GM19452 (cell line): ENCODE measurements around the gene RANBP9.

Source experiments
- ATAC-seq: cut with Tn5 transposase; IDR thresholded peaks from one replicate; pipeline ENCODE4 v1.9.1; 2021; ENCODE audit not compliant: unreplicated experiment

Gene RANBP9

GRCh38 chr6:13679996-13680395 is 31.6 kb downstream of the RANBP9 start:
- no peak for ATAC-seq

DNA sequence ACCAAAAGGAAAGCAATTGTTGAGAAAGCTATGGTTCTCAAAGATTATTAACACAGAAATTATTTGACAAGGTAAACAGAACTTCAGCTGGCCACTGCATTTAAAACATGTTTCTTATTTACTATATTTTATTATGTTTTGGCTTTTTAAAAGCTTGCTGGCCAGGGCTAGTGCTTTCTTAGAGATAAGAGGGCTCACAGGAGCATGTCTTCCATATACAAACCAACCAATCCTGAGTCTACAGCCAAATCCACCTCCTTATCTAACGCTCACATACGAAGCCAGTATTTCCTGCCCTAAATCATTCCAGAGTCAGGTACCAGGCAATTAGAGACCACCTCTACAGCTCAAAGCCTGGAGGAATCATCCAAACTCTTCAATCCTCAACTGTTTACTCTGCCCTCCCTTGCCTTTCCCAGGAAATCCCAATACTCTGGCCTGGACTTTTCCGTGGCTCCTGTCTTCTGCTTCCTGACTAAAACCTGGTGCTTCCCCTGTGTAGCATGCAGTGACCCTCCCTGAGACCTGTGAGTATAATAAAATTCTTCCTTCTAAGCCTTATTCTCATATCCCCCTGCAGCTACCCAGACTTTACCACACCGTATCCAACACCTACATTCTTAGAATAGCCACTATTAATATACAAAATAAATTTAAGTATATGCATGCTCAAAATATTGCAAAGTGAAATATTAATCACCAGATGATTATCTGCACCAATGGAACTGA is 33.2 kb downstream of the RANBP9 start:
- no peak for ATAC-seq

DNA sequence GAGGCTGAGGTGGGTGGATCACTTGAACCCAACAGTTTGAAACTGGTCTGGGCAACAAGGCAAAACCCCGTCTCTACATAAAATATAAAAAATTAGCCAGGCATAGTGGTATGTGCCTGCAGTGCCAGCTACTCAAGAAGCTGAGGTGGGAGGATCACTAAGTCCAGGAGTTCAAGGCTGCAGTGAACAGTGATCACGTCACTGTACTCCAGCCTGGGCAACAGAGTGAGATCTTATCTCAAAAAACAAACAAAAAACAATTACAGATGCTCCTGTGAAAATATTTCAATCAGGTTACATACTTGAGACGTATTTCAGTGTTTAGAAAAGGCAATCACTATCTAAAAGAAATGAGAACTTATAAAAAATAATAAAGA is 33.8 kb downstream of the RANBP9 start:
- ATAC-seq: no peak

GRCh38 chr6:13676551-13677156 is 35.0 kb downstream of the RANBP9 start:
- no peak for ATAC-seq

DNA sequence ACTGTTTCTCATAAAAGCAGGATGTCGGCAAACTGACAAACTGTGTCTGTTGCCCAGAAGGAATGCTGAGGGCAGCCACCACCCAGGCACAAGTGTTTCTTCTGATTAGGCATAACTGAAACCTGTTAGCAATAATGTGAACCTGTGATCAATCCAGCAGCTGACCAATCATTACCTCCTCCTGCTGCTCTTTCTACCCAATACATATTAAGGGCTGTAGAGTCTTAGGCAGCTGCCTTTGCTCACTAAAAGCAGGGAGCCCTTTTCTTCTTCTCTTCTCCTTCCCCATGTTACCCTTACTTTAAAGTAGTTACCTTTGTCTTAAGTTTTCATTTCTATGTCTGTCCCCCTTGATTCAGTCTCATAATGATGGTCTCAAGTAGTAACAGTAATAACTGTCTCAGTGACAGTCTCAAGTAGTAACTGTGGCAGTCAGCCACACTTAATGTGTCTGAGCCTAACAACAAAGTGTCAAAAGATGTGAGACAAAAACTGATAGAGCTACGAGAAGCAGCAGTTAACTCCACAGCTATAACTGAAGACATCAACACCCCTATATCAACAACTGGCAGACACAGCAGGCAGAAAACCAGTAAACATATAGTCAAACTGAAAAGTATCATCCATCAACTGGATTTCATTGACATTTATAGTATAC is 37.0 kb downstream of the RANBP9 start:
- no peak for ATAC-seq

GRCh38 chr6:13673825-13674444 is 37.7 kb downstream of the RANBP9 start:
- ATAC-seq: no peak

- ATAC-seq: no peak
Measured at GRCh38 chr6:13673368-13673767, 38.3 kb downstream of the RANBP9 start.

DNA sequence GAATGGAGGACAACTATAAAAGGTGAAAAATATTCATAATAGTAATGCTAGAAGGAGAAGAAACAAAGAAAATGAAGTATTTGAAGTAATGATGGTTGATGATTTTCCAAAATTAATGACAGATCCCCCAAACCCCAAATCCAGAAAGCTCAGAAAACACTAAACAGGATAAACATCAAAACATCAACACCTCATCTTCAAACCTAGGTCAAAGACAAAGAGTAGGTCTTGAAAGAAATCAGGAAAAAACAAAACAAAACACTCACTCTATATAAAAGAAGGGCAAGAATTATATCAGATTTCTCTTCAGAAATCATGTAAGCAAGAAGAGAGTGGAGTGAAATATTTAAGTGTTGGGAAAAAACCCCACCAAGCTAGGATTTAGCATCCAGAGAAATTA is 38.7 kb downstream of the RANBP9 start:
- ATAC-seq: no peak

- ATAC-seq: no peak
Measured at GRCh38 chr6:13671548-13672127, 40.0 kb downstream of the RANBP9 start.

GRCh38 chr6:13669476-13669875 is 42.2 kb downstream of the RANBP9 start:
- ATAC-seq: no peak

DNA sequence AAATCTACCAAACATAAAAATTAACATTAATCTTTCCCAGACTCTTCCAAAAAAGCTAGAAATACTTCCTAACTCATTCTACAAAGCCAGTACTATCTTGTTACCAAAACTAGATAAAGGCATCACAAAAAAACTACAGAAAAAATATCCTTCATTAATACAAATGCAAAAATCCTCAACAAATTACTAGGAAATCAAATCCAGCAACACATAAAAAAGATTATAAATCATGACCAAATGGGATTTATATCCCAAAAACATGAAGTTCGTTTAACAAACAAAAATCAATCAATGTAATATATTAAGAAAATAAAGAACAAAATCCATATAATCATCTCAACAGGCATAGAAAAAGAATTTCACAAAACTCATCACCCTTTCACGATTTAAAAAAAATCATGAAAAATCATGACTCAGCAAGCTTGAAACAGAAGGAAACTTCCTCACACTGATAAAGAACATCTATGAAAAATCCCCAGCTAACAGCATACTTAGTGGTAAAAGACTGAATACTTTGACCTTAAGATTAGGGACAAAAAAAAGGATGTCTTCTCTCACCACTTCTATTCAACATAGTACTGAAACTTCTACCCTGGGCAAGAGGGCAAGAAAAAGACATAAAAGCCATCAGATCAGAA is 43.2 kb downstream of the RANBP9 start:
- no peak for ATAC-seq

GRCh38 chr6:13667655-13668054 is 44.0 kb downstream of the RANBP9 start:
- no peak for ATAC-seq

DNA sequence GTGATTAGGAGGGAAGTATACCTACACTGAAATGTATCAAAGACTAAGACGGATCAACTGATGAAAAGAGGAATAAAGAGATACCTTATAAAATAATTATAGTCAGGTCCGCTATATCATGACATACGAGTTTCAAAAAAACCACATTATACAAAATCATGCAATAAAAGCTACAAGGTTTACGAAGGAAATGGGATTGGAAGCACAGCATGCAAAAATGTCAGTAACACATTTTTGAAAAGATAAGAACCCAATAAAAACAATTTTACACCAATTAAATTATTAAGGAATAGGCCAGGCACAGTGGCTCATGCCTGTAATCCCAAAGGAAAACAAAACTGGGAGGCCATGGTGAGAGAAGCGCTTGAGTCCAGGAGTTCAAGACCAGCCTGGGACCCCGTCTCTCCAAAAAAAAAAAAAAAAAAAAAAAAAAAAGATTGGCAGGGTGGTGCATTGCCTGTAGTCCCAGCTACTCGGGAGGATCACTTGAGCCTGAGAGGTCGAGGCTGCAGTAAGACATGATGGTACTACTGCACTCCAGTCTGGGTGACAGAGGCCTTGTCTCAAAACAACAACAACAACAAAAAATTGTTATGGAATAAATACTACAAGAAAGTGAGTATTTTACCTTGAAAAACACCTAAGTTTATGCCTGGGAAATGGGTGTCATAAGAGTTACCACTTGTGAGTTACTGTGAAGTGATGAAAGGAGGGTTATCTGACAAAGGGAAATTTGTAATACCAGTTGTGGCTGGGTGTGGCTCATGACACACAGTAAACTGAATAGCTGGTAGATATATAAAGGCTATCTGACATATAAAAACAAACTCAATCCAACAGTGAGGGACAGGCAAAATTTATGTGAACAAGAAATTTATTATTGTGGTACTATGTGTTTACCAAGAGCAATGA is 45.2 kb downstream of the RANBP9 start:
- no peak for ATAC-seq

DNA sequence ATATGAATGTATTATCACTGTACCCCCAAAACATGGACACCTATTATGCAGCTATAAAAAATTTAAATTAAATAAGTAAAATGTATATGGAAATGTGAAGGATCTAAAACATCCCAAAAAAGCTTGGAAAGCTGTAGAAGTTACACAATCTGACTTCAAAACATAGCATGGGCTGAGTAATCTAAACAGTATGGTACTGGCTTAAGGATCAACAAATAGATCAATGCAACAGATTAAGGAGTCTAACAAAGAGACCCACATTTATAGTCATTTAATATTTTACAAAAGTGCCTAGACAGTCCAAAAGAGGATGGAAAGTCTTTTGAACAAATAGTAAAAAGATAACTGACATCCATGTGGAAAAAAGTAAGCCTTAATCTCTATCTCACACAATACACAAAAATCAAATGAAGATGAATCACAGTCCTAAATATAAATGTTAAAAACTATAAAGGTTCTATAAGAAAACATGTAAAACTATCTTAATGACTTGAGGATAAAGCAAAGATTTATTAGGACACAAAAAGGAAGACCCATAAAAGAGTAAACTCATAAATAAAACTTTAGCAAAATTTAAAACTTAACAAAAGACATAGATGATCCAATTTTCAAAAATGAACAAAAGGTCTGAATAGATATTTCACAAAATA is 46.8 kb downstream of the RANBP9 start:
- no peak for ATAC-seq

GRCh38 chr6:13663986-13664385 is 47.6 kb downstream of the RANBP9 start:
- no peak for ATAC-seq

- no peak for ATAC-seq
Measured at GRCh38 chr6:13662651-13663334, 48.8 kb downstream of the RANBP9 start.

DNA sequence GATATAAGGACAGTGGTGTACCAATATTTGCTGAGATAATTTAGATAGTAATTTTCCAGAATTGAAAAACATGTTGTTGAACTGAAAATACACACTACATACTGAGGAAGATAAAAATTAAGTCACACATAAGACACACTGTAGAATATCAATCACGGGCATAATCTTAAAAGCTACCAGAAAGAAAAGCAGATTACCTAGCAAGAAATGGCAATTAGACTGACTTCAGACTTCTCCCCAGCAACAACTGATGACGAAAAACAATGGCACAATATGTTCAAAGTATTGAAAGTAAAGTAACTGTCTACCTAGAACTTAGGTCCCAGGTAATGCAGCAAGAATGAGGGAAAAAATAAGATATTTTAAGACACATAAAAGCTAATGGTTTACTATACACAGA is 50.0 kb downstream of the RANBP9 start:
- ATAC-seq: no peak

GRCh38 chr6:13660893-13661292 is 50.7 kb downstream of the RANBP9 start:
- no peak for ATAC-seq

DNA sequence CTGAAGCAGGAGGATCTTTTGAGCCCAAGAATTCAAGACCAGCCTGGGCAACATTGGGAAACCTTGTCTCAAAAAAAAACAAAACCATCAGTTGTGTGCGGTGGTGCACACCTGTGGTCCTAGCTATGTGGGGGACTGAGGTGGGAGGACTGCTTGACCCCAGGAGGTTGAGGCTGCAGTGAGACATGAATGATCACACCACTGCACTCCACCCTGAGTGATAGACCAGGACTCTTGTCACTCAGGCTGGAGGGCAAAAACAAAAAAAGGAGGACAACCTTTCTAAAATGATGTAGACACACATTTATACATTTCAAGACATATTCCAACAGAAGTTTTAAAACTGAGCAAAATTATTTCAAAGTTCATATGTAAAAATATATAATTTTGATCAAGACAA is 51.4 kb downstream of the RANBP9 start:
- ATAC-seq: no peak
